WTC11 (cell line): Measurements from ENCODE around the gene PDE1C. TPM values are rescaled to one million over a fixed set of nuclear protein-coding genes. Genes with fewer than 3 reads are reported as not detected.

ENCODE experiments used
- ATAC-seq: fragments of 200-7000 bp; cut with Tn5 transposase; 2 replicates; pipeline ENCODE4 v1.10.0; 2021; ENCODE audit warnings: mild to moderate bottlenecking, moderate library complexity
- CTCF ChIA-PET: fragments of 300-600 bp; sonication (Branson Sonifier 250); formaldehyde crosslinking; loops from one replicate; lab custom pipeline; 2021; ENCODE audit warnings: antibody characterized with exemption; lab: Charles Lee
- POLR2A ChIA-PET: fragments of 350-600 bp; sonication (Branson Sonifier 250); formaldehyde crosslinking; loops from one replicate; lab custom pipeline; 2021; ENCODE audit warnings: antibody characterized with exemption; lab: Charles Lee
- DNase-seq: peaks from one replicate; pipeline ENCODE4 v3.0.0; 2021; ENCODE audit warnings: low spot score
- H3K27ac Mint-ChIP-seq: 2 replicates; pipeline ENCODE4 v1.8.0; 2021; ENCODE audit warnings: mixed read lengths
- H3K27me3 Mint-ChIP-seq: 2 replicates; pipeline ENCODE4 v1.8.0; 2021; ENCODE audit warnings: low read depth, mild to moderate bottlenecking, moderate library complexity, mixed read lengths
- H3K36me3 Mint-ChIP-seq: 2 replicates; pipeline ENCODE4 v1.8.0; 2021; ENCODE audit warnings: mixed read lengths
- H3K4me1 Mint-ChIP-seq: 2 replicates; pipeline ENCODE4 v1.8.0; 2022; ENCODE audit warnings: mixed read lengths
- H3K4me3 Mint-ChIP-seq: 2 replicates; pipeline ENCODE4 v1.8.0; 2021; ENCODE audit warnings: mild to moderate bottlenecking, moderate library complexity, mixed read lengths
- H3K9me3 Mint-ChIP-seq: 2 replicates; pipeline ENCODE4 v1.8.0; 2021; ENCODE audit warnings: mixed read lengths
- AR ChIP-seq: fragments of 250-450 bp; sonication (Bioruptor Pico); IDR thresholded peaks from 2 replicates; pipeline ENCODE4 v1.9.0; 2021; ENCODE audit warnings: mild to moderate bottlenecking
- ATF6 ChIP-seq: sonication (generic); formaldehyde crosslinking; IDR thresholded peaks from 2 replicates; pipeline ENCODE4 v1.8.1; 2023; ENCODE audit warnings: mild to moderate bottlenecking, missing genetic modification reagents
- E2F1 ChIP-seq: sonication (generic); formaldehyde crosslinking; IDR thresholded peaks from 2 replicates; pipeline ENCODE4 v1.8.0; 2022; ENCODE audit warnings: mild to moderate bottlenecking, missing genetic modification reagents
- FOXP1 ChIP-seq: sonication (generic); formaldehyde crosslinking; IDR thresholded peaks from 2 replicates; pipeline ENCODE4 v1.8.0; 2022; ENCODE audit warnings: missing genetic modification reagents, mild to moderate bottlenecking, moderate library complexity, borderline replicate concordance
- GTF2I ChIP-seq: fragments of 250-450 bp; sonication (Bioruptor Pico); conservative IDR thresholded peaks from 2 replicates; pipeline ENCODE4 v1.4.0; 2021; ENCODE audit warnings: mild to moderate bottlenecking
- HMGA2 ChIP-seq: fragments of 250-450 bp; sonication (Bioruptor Pico); IDR thresholded peaks from 2 replicates; pipeline ENCODE4 v1.4.0; 2021; ENCODE audit warnings: mild to moderate bottlenecking, moderate library complexity
- JUN ChIP-seq: sonication (generic); formaldehyde crosslinking; IDR thresholded peaks from 2 replicates; pipeline ENCODE4 v1.8.0; 2023; ENCODE audit warnings: mild to moderate bottlenecking, missing genetic modification reagents
- KAT7 ChIP-seq: sonication (generic); formaldehyde crosslinking; IDR thresholded peaks from 2 replicates; pipeline ENCODE4 v1.8.1; 2023; ENCODE audit warnings: missing genetic modification reagents, mild to moderate bottlenecking, borderline replicate concordance
- NFATC4 ChIP-seq: fragments of 250-450 bp; sonication (Bioruptor Pico); IDR thresholded peaks from 2 replicates; pipeline ENCODE4 v1.9.0; 2021; ENCODE audit warnings: mild to moderate bottlenecking
- NFE2L1 ChIP-seq: sonication (generic); formaldehyde crosslinking; IDR thresholded peaks from 2 replicates; pipeline ENCODE4 v1.8.1; 2023; ENCODE audit warnings: missing genetic modification reagents
- PREB ChIP-seq: sonication (generic); formaldehyde crosslinking; IDR thresholded peaks from 2 replicates; pipeline ENCODE4 v1.8.1; 2022; ENCODE audit warnings: mild to moderate bottlenecking, missing genetic modification reagents, moderate library complexity, borderline replicate concordance
- PRRX2 ChIP-seq: fragments of 250-450 bp; sonication (Bioruptor Pico); IDR thresholded peaks from 2 replicates; pipeline ENCODE4 v1.8.0; 2021; ENCODE audit warnings: mild to moderate bottlenecking
- SMAD3 ChIP-seq: sonication (generic); formaldehyde crosslinking; IDR thresholded peaks from 2 replicates; pipeline ENCODE4 v1.8.0; 2022; ENCODE audit warnings: missing genetic modification reagents, mild to moderate bottlenecking, borderline replicate concordance
- SOX15 ChIP-seq: fragments of 250-450 bp; sonication (Bioruptor Pico); IDR thresholded peaks from 2 replicates; pipeline ENCODE4 v1.9.0; 2021; ENCODE audit warnings: mild to moderate bottlenecking
- SP1 ChIP-seq: sonication (generic); formaldehyde crosslinking; conservative IDR thresholded peaks from 2 replicates; pipeline ENCODE4 v1.8.1; 2022; ENCODE audit warnings: missing genetic modification reagents
- ZNF219 ChIP-seq: sonication (generic); formaldehyde crosslinking; IDR thresholded peaks from 2 replicates; pipeline ENCODE4 v1.8.0; 2023; ENCODE audit warnings: missing genetic modification reagents, mild to moderate bottlenecking, borderline replicate concordance
- ZNF232 ChIP-seq: sonication (generic); formaldehyde crosslinking; IDR thresholded peaks from 2 replicates; pipeline ENCODE4 v1.8.0; 2022; ENCODE audit warnings: mild to moderate bottlenecking, missing genetic modification reagents
- ZNF416 ChIP-seq: fragments of 250-450 bp; sonication (Bioruptor Pico); IDR thresholded peaks from 2 replicates; pipeline ENCODE4 v1.9.0; 2021; ENCODE audit warnings: mild to moderate bottlenecking, inconsistent platforms
- ZNF425 ChIP-seq: fragments of 250-450 bp; sonication (Bioruptor Pico); conservative IDR thresholded peaks from 2 replicates; pipeline ENCODE4 v1.9.0; 2021; ENCODE audit warnings: mild to moderate bottlenecking
- ZNF532 ChIP-seq: fragments of 250-450 bp; sonication (Bioruptor Pico); IDR thresholded peaks from 2 replicates; pipeline ENCODE4 v1.9.0; 2021; ENCODE audit warnings: mild to moderate bottlenecking, borderline replicate concordance
- total RNA-seq: library from RNA; stranded (reverse); gene quantifications from 3 replicates; pipeline ENCODE4 v1.2.3, GENCODE V29; 2021

The PDE1C gene
- total RNA-seq, 1 experiment from 2014 or later: 0.55 TPM

- TF ChIP-seq KAT7 (CRISPR knock-in tag): no peak
- TF ChIP-seq E2F1 (CRISPR knock-in tag): no peak
- TF ChIP-seq SOX15 (CRISPR knock-in tag): no peak
- no peak for TF ChIP-seq ZNF219 (CRISPR knock-in tag)
- no peak for TF ChIP-seq AR (CRISPR knock-in tag)
- no peak for TF ChIP-seq ZNF232
- TF ChIP-seq NFE2L1 (CRISPR knock-in tag): no peak
- no peak for TF ChIP-seq SP1 (CRISPR knock-in tag)
- TF ChIP-seq SMAD3 (CRISPR knock-in tag): no peak
- TF ChIP-seq GTF2I: no peak
- CTCF ChIA-PET: no interaction called here
- peaks cover 8% of the 10 kb centered on the region for H3K27me3 Mint-ChIP-seq
- H3K36me3 Mint-ChIP-seq: no peaks in the 10 kb centered on the region
- DNase-seq: no peak
- no peaks in the 10 kb centered on the region for H3K4me1 Mint-ChIP-seq
- H3K9me3 Mint-ChIP-seq: no peaks in the 10 kb centered on the region
- no peak for ATAC-seq
- H3K4me3 Mint-ChIP-seq: no peak overlapping the region
- no peak overlapping the region for H3K27ac Mint-ChIP-seq
- POLR2A ChIA-PET: no interaction called here
Observed at GRCh38 chr7:32025381-32026082, 44.7 kb downstream of the PDE1C start.

GRCh38 chr7:32023376-32023775 is 46.8 kb downstream of the PDE1C start:
- H3K4me1 Mint-ChIP-seq: no peaks in the 10 kb centered on the region
- TF ChIP-seq PRRX2: no peak
- TF ChIP-seq PREB (CRISPR knock-in tag): no peak
- no peak for TF ChIP-seq ZNF425 (CRISPR knock-in tag)
- TF ChIP-seq NFATC4: no peak
- no peak for TF ChIP-seq HMGA2
- TF ChIP-seq JUN: no peak
- TF ChIP-seq ZNF532 (CRISPR knock-in tag): no peak
- TF ChIP-seq ZNF416 (CRISPR knock-in tag): no peak
- no peak for TF ChIP-seq ATF6 (CRISPR knock-in tag)
- TF ChIP-seq FOXP1 (CRISPR knock-in tag): no peak
- no peak overlapping the region for H3K4me3 Mint-ChIP-seq
- H3K27me3 Mint-ChIP-seq: peaks cover 8% of the 10 kb centered on the region
- DNase-seq (no peak), ATAC-seq (no peak)
- peaks cover 1% of the 10 kb centered on the region for H3K9me3 Mint-ChIP-seq
- ChIA-PET POLR2A (no interaction called here), CTCF (no interaction called here)
- H3K36me3 Mint-ChIP-seq: no peaks in the 10 kb centered on the region
- no peak overlapping the region for H3K27ac Mint-ChIP-seq
